Activated T-helper 1 cell treated with anti-CD3 and anti-CD28 coated beads, Interleukin-12 subunit alpha, Interleukin-12 subunit beta, Interleukin-2, Interleukin-4 antibody, amounts not matched to agents 30 ng/mL and 10 ng/mL and 1 ng/mL, durations not matched to agents 14 hours and 24 hours and 36 hours (primary cell): ENCODE results near the gene DNAI1. TPM values are rescaled to one million over a fixed set of nuclear protein-coding genes. Genes with fewer than 3 reads are reported as not detected.

Experiments used
- DNase-seq: peaks from one replicate; pipeline ENCODE4 v3.0.0; 2021; ENCODE audit warnings: low spot score
- H3K27ac Mint-ChIP-seq: one replicate; pipeline ENCODE4 v1.8.0; 2021; ENCODE audit warnings: mild to moderate bottlenecking, mixed read lengths
- H3K27me3 Mint-ChIP-seq: one replicate; pipeline ENCODE4 v1.8.0; 2022; ENCODE audit warnings: mild to moderate bottlenecking, moderate library complexity, mixed read lengths; ENCODE audit not compliant: insufficient read depth
- H3K36me3 Mint-ChIP-seq: one replicate; pipeline ENCODE4 v1.8.0; 2021; ENCODE audit warnings: low read depth, mixed read lengths
- H3K4me1 Mint-ChIP-seq: one replicate; pipeline ENCODE4 v1.8.0; 2021; ENCODE audit warnings: low read depth, mixed read lengths
- H3K4me3 Mint-ChIP-seq: one replicate; pipeline ENCODE4 v1.8.0; 2021; ENCODE audit warnings: mild to moderate bottlenecking, moderate library complexity, mixed read lengths
- H3K9me3 Mint-ChIP-seq: one replicate; pipeline ENCODE4 v1.8.0; 2021; ENCODE audit warnings: mixed read lengths
- intact Hi-C: fragments of 100-400 bp; cut with micrococcal nuclease; formaldehyde crosslinking; loops from one replicate; pipeline ENCODE4 v1.15.1; 2024
- total RNA-seq: library from RNA; stranded (reverse); gene quantifications from 2 replicates; pipeline ENCODE4 v1.2.3, GENCODE V29; 2022

Gene DNAI1
- total RNA-seq, 1 donor from 2014 or later: not detected

DNA sequence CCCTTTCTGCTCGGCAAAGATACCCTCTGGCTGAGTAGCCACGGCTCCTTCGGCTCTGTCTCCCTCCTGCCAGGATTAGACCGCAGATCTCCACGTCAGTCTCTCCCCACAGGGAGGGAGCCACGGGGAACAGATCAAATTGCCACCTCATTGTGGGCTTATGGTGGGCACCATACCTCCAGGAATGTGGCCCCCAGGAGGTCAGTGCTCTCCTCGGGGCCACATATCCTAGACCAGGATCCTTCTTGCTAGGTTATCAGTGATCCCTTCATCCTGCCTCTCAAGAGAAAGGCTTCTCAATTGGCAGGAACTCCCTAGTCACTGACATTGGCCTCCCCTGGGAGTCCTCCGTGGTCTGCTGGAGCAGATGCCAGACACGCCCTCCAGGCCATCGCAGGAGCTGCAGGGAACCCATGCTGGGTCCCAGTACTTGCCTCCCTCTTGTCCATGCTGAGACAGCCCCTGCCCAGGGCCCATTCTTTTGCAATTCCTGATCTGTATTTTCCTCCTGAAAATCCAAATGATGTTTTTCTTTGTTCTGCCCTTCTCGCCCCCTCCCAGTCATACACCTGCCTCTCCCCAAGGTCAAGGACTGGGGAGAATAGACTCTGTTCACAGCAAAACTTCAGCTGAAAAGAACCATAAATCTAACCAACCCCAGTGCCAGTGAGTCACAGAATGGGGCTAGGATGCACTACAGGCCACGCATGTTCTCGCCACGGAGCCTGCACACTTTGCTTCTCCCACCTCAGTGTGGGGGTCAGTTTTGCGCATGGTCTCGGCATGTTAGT lies 95.8 kb downstream of the DNAI1 start:
- Mint-ChIP-seq H3K27ac (no peak overlapping the region), H3K27me3 (no peaks in the 10 kb centered on the region), H3K36me3 (no peaks in the 10 kb centered on the region), H3K9me3 (no peaks in the 10 kb centered on the region), H3K4me3 (no peak overlapping the region), H3K4me1 (no peaks in the 10 kb centered on the region)
- no peak for DNase-seq
- intact Hi-C loops: no loop called here

DNA sequence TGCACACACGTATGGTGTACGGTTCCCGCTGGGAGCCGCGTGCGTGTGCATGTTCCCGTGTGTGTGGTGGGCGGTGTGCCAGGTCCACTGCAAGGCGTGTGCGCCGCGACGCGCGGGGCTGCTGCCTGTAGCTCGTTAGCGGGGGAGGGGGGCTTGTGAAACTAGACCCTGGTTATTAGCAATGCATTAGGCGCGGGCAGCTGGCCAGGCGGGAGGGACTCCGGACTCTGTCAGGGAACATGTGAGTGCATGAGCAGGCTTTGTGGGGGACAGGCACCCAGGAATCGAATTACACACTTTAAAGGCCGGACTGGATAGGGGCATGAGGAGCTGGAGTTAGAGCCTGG lies 96.4 kb downstream of the DNAI1 start:
- H3K9me3 Mint-ChIP-seq: no peaks in the 10 kb centered on the region
- H3K27ac Mint-ChIP-seq: no peak overlapping the region
- H3K36me3 Mint-ChIP-seq: no peaks in the 10 kb centered on the region
- no peaks in the 10 kb centered on the region for H3K27me3 Mint-ChIP-seq
- H3K4me1 Mint-ChIP-seq: no peaks in the 10 kb centered on the region
- DNase-seq: no peak
- intact Hi-C loops: no loop called here
- no peak overlapping the region for H3K4me3 Mint-ChIP-seq

DNA sequence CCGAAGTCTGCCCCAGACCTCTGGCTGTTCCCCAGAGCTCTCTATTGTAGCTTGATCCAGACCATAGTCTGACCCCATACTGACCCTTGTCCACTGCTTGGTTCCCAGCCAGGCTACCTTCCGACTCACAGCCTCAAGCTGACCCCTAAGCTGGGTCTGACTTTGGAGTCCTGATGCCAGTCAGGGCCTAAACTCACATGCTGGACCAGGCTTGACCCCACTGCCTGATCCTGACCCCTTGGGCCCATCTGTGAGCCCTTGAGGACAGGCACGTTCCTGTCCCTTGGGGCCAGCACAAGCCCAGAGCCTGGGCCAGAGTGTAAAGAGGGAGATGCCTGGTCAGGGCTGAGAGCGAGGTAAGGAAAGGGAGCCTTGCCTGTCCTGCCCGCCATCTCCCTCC lies 96.9 kb downstream of the DNAI1 start:
- Mint-ChIP-seq H3K27me3 (no peaks in the 10 kb centered on the region), H3K4me1 (no peaks in the 10 kb centered on the region), H3K4me3 (no peak overlapping the region), H3K9me3 (no peaks in the 10 kb centered on the region), H3K27ac (no peak overlapping the region), H3K36me3 (no peaks in the 10 kb centered on the region)
- intact Hi-C loops: no loop called here
- DNase-seq: no peak

DNA sequence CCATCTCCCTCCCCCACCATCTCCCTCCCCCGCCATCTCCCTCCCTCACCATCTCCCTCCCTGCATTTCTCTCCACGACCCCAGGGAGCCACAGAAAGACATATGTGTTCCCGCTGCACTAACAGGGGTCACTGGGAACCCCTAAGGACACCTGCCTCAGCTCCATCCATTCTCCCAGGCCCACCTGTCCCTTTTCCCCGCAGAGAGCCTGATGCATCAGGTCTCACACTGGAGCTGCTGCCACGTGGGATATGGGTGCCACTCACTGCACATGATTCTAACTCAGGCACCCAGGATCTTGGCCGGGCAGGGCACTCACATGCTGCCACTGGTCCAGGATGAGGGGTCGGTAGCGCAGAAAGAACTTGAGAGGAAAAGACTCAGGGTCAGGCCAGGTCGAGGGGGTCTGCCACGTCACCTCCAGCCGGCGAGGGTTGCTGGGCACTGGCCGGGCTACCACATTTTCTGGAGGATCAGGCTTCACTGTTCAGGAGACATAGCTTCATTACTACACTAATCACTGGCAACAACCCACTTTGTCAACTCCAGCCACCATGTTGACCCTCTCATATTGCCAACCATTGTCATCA lies 97.4 kb downstream of the DNAI1 start:
- H3K4me1 Mint-ChIP-seq: no peaks in the 10 kb centered on the region
- H3K27ac Mint-ChIP-seq: no peak overlapping the region
- intact Hi-C loops: no loop called here
- no peak overlapping the region for H3K4me3 Mint-ChIP-seq
- no peaks in the 10 kb centered on the region for H3K36me3 Mint-ChIP-seq
- DNase-seq: no peak
- H3K9me3 Mint-ChIP-seq: no peaks in the 10 kb centered on the region
- H3K27me3 Mint-ChIP-seq: peaks cover under 1% of the 10 kb centered on the region

DNA sequence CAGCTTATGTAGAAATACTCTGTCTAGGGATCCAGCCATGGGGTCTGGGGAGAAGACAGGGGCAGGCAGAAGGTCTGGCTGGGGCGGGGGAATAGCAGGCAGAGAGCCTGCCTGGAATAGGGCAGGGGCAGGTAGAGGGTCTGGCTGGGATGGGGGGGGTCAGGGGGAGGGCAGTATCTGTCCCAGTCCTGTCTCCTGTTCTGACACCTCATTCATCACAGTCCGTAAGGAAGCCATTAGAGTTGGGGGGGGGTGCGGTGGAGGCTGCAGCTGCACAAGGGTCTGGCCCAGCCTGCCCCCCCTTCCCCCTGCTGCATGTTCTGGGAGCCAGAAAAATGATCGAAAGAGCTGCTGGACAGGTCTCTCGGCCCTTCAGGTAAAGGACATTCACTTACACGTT lies 98.3 kb downstream of the DNAI1 start:
- Mint-ChIP-seq H3K9me3 (no peaks in the 10 kb centered on the region), H3K4me3 (no peak overlapping the region), H3K4me1 (no peaks in the 10 kb centered on the region), H3K27ac (no peak overlapping the region), H3K27me3 (peaks cover 2% of the 10 kb centered on the region), H3K36me3 (no peaks in the 10 kb centered on the region)
- intact Hi-C loops: no loop called here
- DNase-seq: no peak

DNA sequence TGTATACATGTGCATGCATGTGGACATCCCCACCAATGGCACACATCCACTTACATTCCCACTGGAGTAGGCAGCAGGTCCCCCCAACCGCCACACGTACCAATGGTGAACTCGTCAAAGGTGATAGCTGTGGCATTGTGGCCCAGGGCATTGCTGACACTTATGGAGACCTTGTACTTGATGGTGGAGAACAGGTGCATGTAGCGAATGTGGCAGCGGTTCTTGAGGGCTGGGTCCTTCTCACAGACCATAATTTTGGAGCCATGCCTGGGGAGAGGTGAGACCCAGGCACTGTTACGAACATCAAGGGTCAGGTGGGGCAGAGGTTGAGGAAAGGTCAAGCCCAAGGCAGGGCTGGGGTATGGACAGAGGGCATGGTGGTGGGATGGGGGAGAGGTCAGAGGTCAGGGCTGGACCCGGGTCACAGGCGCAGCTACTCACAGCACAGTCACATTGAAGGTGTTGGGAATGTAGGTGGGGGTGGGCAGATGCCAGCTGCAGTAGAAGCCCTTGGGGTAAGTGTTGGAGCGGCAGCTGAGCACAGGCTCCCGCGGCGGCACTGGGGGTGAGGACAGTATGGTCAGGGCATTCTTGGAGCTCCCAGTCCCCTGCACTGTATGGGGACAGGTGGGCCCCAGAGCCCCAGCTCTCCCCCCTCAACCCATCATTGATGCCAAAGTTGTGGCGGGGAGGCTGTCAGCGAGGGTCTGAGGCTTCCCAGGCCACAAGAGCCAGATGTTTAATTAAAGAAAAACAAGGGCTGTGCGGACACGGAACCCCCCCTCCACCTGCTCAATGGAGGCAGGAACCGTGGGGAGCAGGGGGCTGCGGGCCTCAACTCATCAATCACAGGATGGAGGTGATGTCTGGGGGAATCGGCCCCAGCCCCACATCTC lies 99.1 kb downstream of the DNAI1 start:
- no peaks in the 10 kb centered on the region for H3K36me3 Mint-ChIP-seq
- no peak for DNase-seq
- intact Hi-C loops: no loop called here
- H3K4me3 Mint-ChIP-seq: no peak overlapping the region
- no peak overlapping the region for H3K27ac Mint-ChIP-seq
- H3K4me1 Mint-ChIP-seq: no peaks in the 10 kb centered on the region
- no peaks in the 10 kb centered on the region for H3K9me3 Mint-ChIP-seq
- H3K27me3 Mint-ChIP-seq: peaks cover 2% of the 10 kb centered on the region

DNA sequence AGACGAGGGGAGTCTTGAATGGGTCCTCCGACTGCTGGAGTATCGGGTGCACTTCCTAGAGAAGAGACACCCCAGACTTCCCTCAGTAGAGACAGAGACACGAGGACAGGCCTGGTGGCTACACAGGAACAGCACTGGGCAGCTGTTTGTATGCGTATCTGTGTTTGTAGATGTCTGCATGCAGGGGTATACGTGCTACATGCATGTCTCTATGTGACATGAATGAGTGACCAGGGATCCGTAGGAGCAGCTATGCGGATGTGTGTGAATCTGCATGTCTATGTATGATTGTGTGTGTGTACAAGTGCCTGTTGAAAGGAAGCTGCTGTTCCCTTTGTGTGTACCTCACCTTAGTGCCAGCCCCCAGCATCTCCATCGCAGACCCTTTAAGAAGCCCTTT lies 99.8 kb downstream of the DNAI1 start:
- DNase-seq: no peak
- Mint-ChIP-seq H3K4me3 (no peak overlapping the region), H3K27ac (no peak overlapping the region), H3K9me3 (no peaks in the 10 kb centered on the region), H3K4me1 (no peaks in the 10 kb centered on the region), H3K36me3 (no peaks in the 10 kb centered on the region), H3K27me3 (peaks cover 2% of the 10 kb centered on the region)
- intact Hi-C loops: no loop called here

DNA sequence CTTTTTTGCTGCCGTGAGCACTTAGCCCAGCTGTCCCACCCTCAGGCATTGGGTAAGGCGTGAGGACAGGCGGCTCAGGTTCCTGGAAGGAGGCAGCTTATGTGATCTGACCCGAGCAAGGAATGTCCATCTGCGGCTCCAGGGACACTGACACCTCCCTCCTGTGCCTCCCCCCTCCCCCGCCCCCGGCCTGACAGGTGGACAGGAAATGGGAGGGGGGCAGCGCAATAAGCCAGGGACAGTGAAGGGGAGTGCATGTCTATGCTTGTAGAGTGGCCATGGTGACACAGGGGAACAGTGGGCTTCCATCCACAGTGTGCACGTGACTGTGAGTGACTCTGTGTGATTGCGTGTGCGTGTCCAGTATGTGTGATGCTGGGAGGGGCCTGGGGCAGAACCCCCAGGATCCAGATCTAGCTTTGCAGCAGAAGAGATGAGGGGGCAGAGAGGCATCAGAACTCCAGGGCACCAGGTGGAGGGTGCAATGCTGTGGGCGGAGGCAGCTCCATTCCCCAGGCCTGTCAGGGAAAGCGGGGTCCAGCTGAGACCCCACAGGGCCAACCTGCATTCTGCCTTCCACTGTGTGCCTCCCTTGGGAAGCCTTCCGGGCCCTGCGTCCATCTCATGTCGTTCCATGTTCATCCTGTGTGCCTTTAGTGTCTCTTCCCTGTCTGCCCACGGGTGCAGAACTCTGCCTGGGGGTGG lies 100.5 kb downstream of the DNAI1 start:
- DNase-seq: no peak
- no peak overlapping the region for H3K4me3 Mint-ChIP-seq
- H3K27ac Mint-ChIP-seq: no peak overlapping the region
- no peaks in the 10 kb centered on the region for H3K4me1 Mint-ChIP-seq
- intact Hi-C loops: no loop called here
- H3K9me3 Mint-ChIP-seq: no peaks in the 10 kb centered on the region
- no peaks in the 10 kb centered on the region for H3K36me3 Mint-ChIP-seq
- peaks cover 3% of the 10 kb centered on the region for H3K27me3 Mint-ChIP-seq

DNA sequence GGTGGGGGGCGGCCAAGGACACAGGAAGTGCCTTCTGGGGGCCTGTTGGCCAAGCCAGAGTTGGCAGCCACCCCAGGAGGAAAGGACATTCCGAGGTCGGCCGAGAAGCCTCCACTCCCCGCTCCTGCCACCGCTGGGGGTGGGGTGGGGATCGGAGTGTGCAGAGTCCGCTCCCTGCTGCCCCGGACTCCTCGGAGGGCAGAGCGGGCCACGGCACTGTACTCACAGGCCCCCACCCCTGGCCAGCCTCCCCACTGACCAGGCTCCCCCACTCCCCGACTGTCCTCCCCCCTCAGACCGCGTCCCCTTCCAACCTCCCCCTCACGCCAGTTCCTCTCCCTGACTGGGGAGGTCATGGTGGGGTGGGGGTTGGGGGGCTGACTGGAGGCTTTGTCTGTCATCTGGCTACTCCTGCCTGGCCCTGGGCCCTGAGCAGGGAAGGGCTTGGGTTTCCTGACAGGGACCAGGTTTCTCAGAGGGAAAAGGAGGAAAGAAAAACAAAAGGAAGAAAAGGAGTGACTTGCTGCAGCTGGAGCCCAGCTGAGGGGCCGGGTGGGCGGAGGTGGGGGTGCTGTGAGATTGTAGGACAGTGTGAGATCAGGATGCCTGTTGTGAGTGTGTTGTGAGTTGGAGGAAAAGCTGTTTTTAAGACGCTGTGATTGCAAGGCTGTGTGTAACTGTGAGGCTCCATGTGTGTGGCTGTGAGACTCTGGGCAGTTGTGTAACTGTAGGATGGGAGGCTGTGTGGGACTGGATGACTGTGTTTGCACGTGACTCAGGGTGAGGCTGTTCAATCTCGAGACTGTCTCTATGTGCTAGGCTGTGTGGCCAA lies 101.2 kb downstream of the DNAI1 start:
- Mint-ChIP-seq H3K9me3 (no peaks in the 10 kb centered on the region), H3K27me3 (peaks cover 6% of the 10 kb centered on the region), H3K36me3 (no peaks in the 10 kb centered on the region), H3K27ac (no peak overlapping the region), H3K4me1 (no peaks in the 10 kb centered on the region), H3K4me3 (no peak overlapping the region)
- intact Hi-C loops: loop anchor here (5.0 kb wide), 1 partner anchor 42 kb away; no protein-coding TSS in a partner anchor
- DNase-seq: no peak

DNA sequence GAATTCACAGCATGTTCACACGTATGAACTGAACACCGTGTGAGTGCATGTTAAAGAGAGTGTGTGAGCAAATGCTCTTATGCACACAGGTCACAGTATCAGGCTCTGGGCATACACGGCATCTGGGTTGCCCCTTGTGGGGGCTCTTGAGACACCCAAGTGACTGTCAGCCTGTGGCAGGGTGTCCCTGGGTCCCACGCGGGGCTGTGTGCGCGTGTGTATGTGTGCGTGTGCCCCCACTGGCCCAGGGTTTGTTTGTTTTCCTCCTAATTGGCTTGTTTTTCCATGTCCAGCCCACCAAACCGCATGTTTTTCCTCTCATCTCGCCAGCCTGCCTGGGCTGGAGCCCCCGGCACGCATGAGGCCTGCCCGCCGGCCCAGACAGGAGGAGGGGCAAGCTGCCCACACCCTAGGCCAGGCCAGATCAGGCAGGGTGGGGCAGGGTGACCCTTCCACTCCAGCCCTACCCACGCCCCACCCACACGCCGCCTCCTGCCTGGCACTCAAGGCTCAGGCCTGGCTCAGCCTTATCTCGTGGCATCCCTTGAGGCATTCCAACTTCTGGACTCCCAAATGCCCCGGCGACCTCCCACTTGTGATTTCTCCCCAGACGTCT lies 102.1 kb downstream of the DNAI1 start:
- intact Hi-C loops: loop anchor here (5.0 kb wide), 1 partner anchor 42 kb away; no protein-coding TSS in a partner anchor
- no peaks in the 10 kb centered on the region for H3K9me3 Mint-ChIP-seq
- no peaks in the 10 kb centered on the region for H3K4me1 Mint-ChIP-seq
- H3K4me3 Mint-ChIP-seq: no peak overlapping the region
- DNase-seq: no peak
- H3K27me3 Mint-ChIP-seq: peaks cover 6% of the 10 kb centered on the region
- H3K27ac Mint-ChIP-seq: no peak overlapping the region
- H3K36me3 Mint-ChIP-seq: no peaks in the 10 kb centered on the region

DNA sequence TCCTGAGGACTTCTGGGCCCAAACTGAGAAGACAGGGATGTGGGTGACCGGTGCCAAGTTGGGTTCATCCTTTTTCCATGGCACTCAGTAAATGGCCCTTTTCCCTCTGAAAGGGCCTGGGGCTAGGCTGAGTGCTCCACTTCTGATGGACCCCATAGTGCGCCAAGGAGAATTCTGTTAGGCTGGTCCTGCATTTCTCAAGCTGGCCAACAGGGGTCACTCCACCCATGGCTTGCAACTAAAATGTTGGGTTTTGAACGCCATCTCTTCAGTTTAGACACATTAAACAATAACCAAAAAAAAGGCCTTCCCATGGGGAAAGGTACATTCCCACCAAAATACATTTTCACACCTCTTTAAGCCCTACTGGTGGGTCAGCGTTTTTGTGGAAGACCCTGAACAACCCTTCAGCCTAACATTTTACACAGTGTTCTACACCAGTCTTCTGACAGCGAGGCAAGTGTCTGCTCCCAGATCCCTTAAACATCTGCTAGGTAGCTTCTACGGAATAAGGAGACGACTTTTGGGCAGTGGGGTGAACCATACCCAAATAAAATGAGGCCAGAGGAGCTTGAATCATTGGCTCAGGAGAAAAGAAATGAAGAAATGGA lies 103.6 kb downstream of the DNAI1 start:
- intact Hi-C loops: loop anchor here (5.0 kb wide), 1 partner anchor 40 kb away; no protein-coding TSS in a partner anchor
- peaks cover 6% of the 10 kb centered on the region for H3K27me3 Mint-ChIP-seq
- DNase-seq: no peak
- H3K4me3 Mint-ChIP-seq: no peak overlapping the region
- H3K36me3 Mint-ChIP-seq: no peaks in the 10 kb centered on the region
- no peaks in the 10 kb centered on the region for H3K4me1 Mint-ChIP-seq
- no peaks in the 10 kb centered on the region for H3K9me3 Mint-ChIP-seq
- no peak overlapping the region for H3K27ac Mint-ChIP-seq
